HG02885 (cell line): Measurements from ENCODE around the gene ICAM3.
"Not testable (repeated sequence)": the region's sequence is repeated elsewhere in the genome, so short reads cannot be mapped to it uniquely, and the experiment has no call there.

Experiments used
- ATAC-seq: cut with Tn5 transposase; IDR thresholded peaks from one replicate; pipeline ENCODE4 v1.9.1; 2021; ENCODE audit warnings: mild to moderate bottlenecking; ENCODE audit not compliant: unreplicated experiment, poor library complexity

Gene ICAM3

GRCh38 chr19:10339380-10339960 is at the start of gene ICAM3:
Gene ICAM3 (minus strand): TSS chr19:10339624. CDS start chr19:10339614, 10 bp downstream.
- peak; percentile 71 for ATAC-seq

GRCh38 chr19:10388957-10389356 is 49.5 kb upstream of the ICAM3 start:
- no peak for ATAC-seq

- ATAC-seq = no peak
Measured at GRCh38 chr19:10384580-10384979, 45.2 kb upstream of the ICAM3 start.

GRCh38 chr19:10383223-10383499 is 43.7 kb upstream of the ICAM3 start:
- ATAC-seq = not testable (repeated sequence)

- ATAC-seq = peak; percentile 93
Measured at GRCh38 chr19:10380313-10381102, 41.1 kb upstream of the ICAM3 start, which contains the start of gene TYK2. Gene TYK2 (minus strand): TSS chr19:10380572. CDS start chr19:10378406, 2,166 bp downstream.

GRCh38 chr19:10379880-10380312 is 40.5 kb upstream of the ICAM3 start:
- ATAC-seq = no peak

- no peak for ATAC-seq
Measured at GRCh38 chr19:10378124-10378523, 38.7 kb upstream of the ICAM3 start.

GRCh38 chr19:10377140-10377640 is 37.8 kb upstream of the ICAM3 start:
- not testable (repeated sequence) for ATAC-seq

GRCh38 chr19:10374931-10375330 is 35.5 kb upstream of the ICAM3 start:
- no peak for ATAC-seq

GRCh38 chr19:10372690-10373089 is 33.3 kb upstream of the ICAM3 start:
- no peak for ATAC-seq

- no peak for ATAC-seq
Measured at GRCh38 chr19:10368101-10368803, 28.8 kb upstream of the ICAM3 start.

GRCh38 chr19:10366950-10367512 is 27.6 kb upstream of the ICAM3 start:
- ATAC-seq = not testable (repeated sequence)

- ATAC-seq = no peak
Measured at GRCh38 chr19:10365518-10365917, 26.1 kb upstream of the ICAM3 start.

- no peak for ATAC-seq
Measured at GRCh38 chr19:10364644-10365043, 25.2 kb upstream of the ICAM3 start.

- no peak for ATAC-seq
Measured at GRCh38 chr19:10363789-10364281, 24.4 kb upstream of the ICAM3 start.

- ATAC-seq = no peak
Measured at GRCh38 chr19:10362259-10362658, 22.8 kb upstream of the ICAM3 start.

GRCh38 chr19:10361569-10362011 is 22.2 kb upstream of the ICAM3 start:
- ATAC-seq = no peak

- no peak for ATAC-seq
Measured at GRCh38 chr19:10356431-10356830, 17.0 kb upstream of the ICAM3 start.

GRCh38 chr19:10353793-10354391 is 14.5 kb upstream of the ICAM3 start:
- no peak for ATAC-seq
